ENCODE data around the gene CACNA1B.

The CACNA1B gene

GRCh38 chr9:137985637-137986071 lies 108.1 kb downstream of the CACNA1B start:
- no peak overlapping the region for H3K23ac ChIP-seq (ENCODE audit: low read length in 2 of 2)
- H4K8ac ChIP-seq (ENCODE audit: low read length) = no peak overlapping the region
- no peak overlapping the region for H3K14ac ChIP-seq (ENCODE audit: low read length in 2 of 2)
- H2BK15ac ChIP-seq (ENCODE audit: low read depth, poor library complexity, severe bottlenecking) = no peak overlapping the region
- no peak overlapping the region for H3K4ac ChIP-seq (ENCODE audit: low read depth in 1 of 2, low read length in 2 of 2)
- no peak overlapping the region for H3K4me3 ChIP-seq (ENCODE audit: insufficient read depth in 1 of 2, low read depth in 1 of 2, low read length in 2 of 2)
- no peak overlapping the region for H3K4me2 ChIP-seq (ENCODE audit: low read length, poor library complexity, severe bottlenecking)
- no peak overlapping the region for H3K27ac ChIP-seq (ENCODE audit: low read length, poor library complexity, severe bottlenecking)
- no peaks in the 10 kb centered on the region for H3K4me1 ChIP-seq (ENCODE audit: control insufficient read depth, insufficient read depth, low read depth, low read length)
- H2AFZ ChIP-seq (ENCODE audit: low read depth, low read length) = no peak overlapping the region
- H2BK5ac ChIP-seq (ENCODE audit: low read depth, low read length, poor library complexity, severe bottlenecking) = no peak overlapping the region
- no peak overlapping the region for H2AK5ac ChIP-seq (ENCODE audit: low read length, severe bottlenecking)
- no peaks in the 10 kb centered on the region for H3K9me3 ChIP-seq (ENCODE audit: control insufficient read depth, low read length)
- 90% methylated on average over 13 of the region's 13 CpGs for WGBS
- H3K9ac ChIP-seq (ENCODE audit: low read length) = no peak overlapping the region
- no peaks in the 10 kb centered on the region for H3K79me1 ChIP-seq (replicated peaks; ENCODE audit: low read length, poor library complexity, severe bottlenecking)
- no peak overlapping the region for H2BK12ac ChIP-seq (ENCODE audit: low read length in 2 of 2)
- no peak for DNase-seq
- H2BK120ac ChIP-seq (ENCODE audit: low read depth, low read length) = no peak overlapping the region
- no peak overlapping the region for H4K91ac ChIP-seq (ENCODE audit: low read length)
- H3K18ac ChIP-seq (ENCODE audit: low read depth in 1 of 2, low read length in 2 of 2) = no peak overlapping the region
- H3K36me3 ChIP-seq (ENCODE audit: control insufficient read depth in 1 of 2, insufficient read depth in 2 of 2, low read depth in 1 of 2, low read length in 2 of 2) = no peaks in the 10 kb centered on the region
- H3K27me3 ChIP-seq (ENCODE audit: control insufficient read depth in 1 of 2, insufficient read depth in 1 of 2, low read length in 2 of 2) = peaks cover 0 to 4% of the 10 kb centered on the region in 2 experiments

GRCh38 chr9:137986268-137987099 lies 108.9 kb downstream of the CACNA1B start:
- H2BK120ac ChIP-seq (ENCODE audit: low read depth, low read length) = no peak overlapping the region
- H2BK15ac ChIP-seq (ENCODE audit: low read depth, poor library complexity, severe bottlenecking) = no peak overlapping the region
- H3K4me3 ChIP-seq (ENCODE audit: insufficient read depth in 1 of 2, low read depth in 1 of 2, low read length in 2 of 2) = no peak overlapping the region
- H2AK5ac ChIP-seq (ENCODE audit: low read length, severe bottlenecking) = no peak overlapping the region
- H3K27me3 ChIP-seq (ENCODE audit: control insufficient read depth in 1 of 2, insufficient read depth in 1 of 2, low read length in 2 of 2) = peaks cover 0 to 4% of the 10 kb centered on the region in 2 experiments
- H3K4me1 ChIP-seq (ENCODE audit: control insufficient read depth, insufficient read depth, low read depth, low read length) = no peaks in the 10 kb centered on the region
- H3K79me1 ChIP-seq (replicated peaks; ENCODE audit: low read length, poor library complexity, severe bottlenecking) = no peaks in the 10 kb centered on the region
- H3K27ac ChIP-seq (ENCODE audit: low read length, poor library complexity, severe bottlenecking) = no peak overlapping the region
- no peak overlapping the region for H2BK5ac ChIP-seq (ENCODE audit: low read depth, low read length, poor library complexity, severe bottlenecking)
- no peaks in the 10 kb centered on the region for H3K36me3 ChIP-seq (ENCODE audit: control insufficient read depth in 1 of 2, insufficient read depth in 2 of 2, low read depth in 1 of 2, low read length in 2 of 2)
- no peak overlapping the region for H3K14ac ChIP-seq (ENCODE audit: low read length in 2 of 2)
- no peak overlapping the region for H4K91ac ChIP-seq (ENCODE audit: low read length)
- no peak overlapping the region for H3K4ac ChIP-seq (ENCODE audit: low read depth in 1 of 2, low read length in 2 of 2)
- no peak overlapping the region for H2AFZ ChIP-seq (ENCODE audit: low read depth, low read length)
- H2BK12ac ChIP-seq (ENCODE audit: low read length in 2 of 2) = no peak overlapping the region
- no peak overlapping the region for H4K8ac ChIP-seq (ENCODE audit: low read length)
- 87% methylated on average over 22 of the region's 22 CpGs for WGBS
- no peak overlapping the region for H3K23ac ChIP-seq (ENCODE audit: low read length in 2 of 2)
- DNase-seq = no peak
- H3K18ac ChIP-seq (ENCODE audit: low read depth in 1 of 2, low read length in 2 of 2) = no peak overlapping the region
- H3K9me3 ChIP-seq (ENCODE audit: control insufficient read depth, low read length) = no peaks in the 10 kb centered on the region
- H3K4me2 ChIP-seq (ENCODE audit: low read length, poor library complexity, severe bottlenecking) = no peak overlapping the region
- H3K9ac ChIP-seq (ENCODE audit: low read length) = no peak overlapping the region

- no peaks in the 10 kb centered on the region for H3K79me1 ChIP-seq (replicated peaks; ENCODE audit: low read length, poor library complexity, severe bottlenecking)
- no peak overlapping the region for H4K91ac ChIP-seq (ENCODE audit: low read length)
- H3K4ac ChIP-seq (ENCODE audit: low read depth in 1 of 2, low read length in 2 of 2) = no peak overlapping the region
- no peak overlapping the region for H4K8ac ChIP-seq (ENCODE audit: low read length)
- no peak for DNase-seq
- H2AFZ ChIP-seq (ENCODE audit: low read depth, low read length) = no peak overlapping the region
- H2BK15ac ChIP-seq (ENCODE audit: low read depth, poor library complexity, severe bottlenecking) = no peak overlapping the region
- H3K9ac ChIP-seq (ENCODE audit: low read length) = no peak overlapping the region
- no peak overlapping the region for H2BK120ac ChIP-seq (ENCODE audit: low read depth, low read length)
- no peak overlapping the region for H2BK12ac ChIP-seq (ENCODE audit: low read length in 2 of 2)
- H3K36me3 ChIP-seq (ENCODE audit: control insufficient read depth in 1 of 2, insufficient read depth in 2 of 2, low read depth in 1 of 2, low read length in 2 of 2) = no peaks in the 10 kb centered on the region
- no peak overlapping the region for H2BK5ac ChIP-seq (ENCODE audit: low read depth, low read length, poor library complexity, severe bottlenecking)
- peaks cover 0 to 4% of the 10 kb centered on the region in 2 experiments for H3K27me3 ChIP-seq (ENCODE audit: control insufficient read depth in 1 of 2, insufficient read depth in 1 of 2, low read length in 2 of 2)
- no peaks in the 10 kb centered on the region for H3K9me3 ChIP-seq (ENCODE audit: control insufficient read depth, low read length)
- no peak overlapping the region for H3K4me2 ChIP-seq (ENCODE audit: low read length, poor library complexity, severe bottlenecking)
- no peak overlapping the region for H3K18ac ChIP-seq (ENCODE audit: low read depth in 1 of 2, low read length in 2 of 2)
- H3K27ac ChIP-seq (ENCODE audit: low read length, poor library complexity, severe bottlenecking) = no peak overlapping the region
- H3K14ac ChIP-seq (ENCODE audit: low read length in 2 of 2) = no peak overlapping the region
- no peak overlapping the region for H3K23ac ChIP-seq (ENCODE audit: low read length in 2 of 2)
- H3K4me1 ChIP-seq (ENCODE audit: control insufficient read depth, insufficient read depth, low read depth, low read length) = no peaks in the 10 kb centered on the region
- H2AK5ac ChIP-seq (ENCODE audit: low read length, severe bottlenecking) = no peak overlapping the region
- H3K4me3 ChIP-seq (ENCODE audit: insufficient read depth in 1 of 2, low read depth in 1 of 2, low read length in 2 of 2) = no peak overlapping the region
- 75% methylated on average over 10 of the region's 10 CpGs for WGBS
Measured at GRCh38 chr9:137987244-137988030, 109.9 kb downstream of the CACNA1B start.

- no peak overlapping the region for H3K27ac ChIP-seq (ENCODE audit: low read length, poor library complexity, severe bottlenecking)
- H3K27me3 ChIP-seq (ENCODE audit: control insufficient read depth in 1 of 2, insufficient read depth in 1 of 2, low read length in 2 of 2) = peaks cover 0 to 4% of the 10 kb centered on the region in 2 experiments
- H3K14ac ChIP-seq (ENCODE audit: low read length in 2 of 2) = no peak overlapping the region
- H3K9ac ChIP-seq (ENCODE audit: low read length) = no peak overlapping the region
- H2BK5ac ChIP-seq (ENCODE audit: low read depth, low read length, poor library complexity, severe bottlenecking) = no peak overlapping the region
- no peak overlapping the region for H3K4ac ChIP-seq (ENCODE audit: low read depth in 1 of 2, low read length in 2 of 2)
- H2AK5ac ChIP-seq (ENCODE audit: low read length, severe bottlenecking) = no peak overlapping the region
- no peak overlapping the region for H4K91ac ChIP-seq (ENCODE audit: low read length)
- no peaks in the 10 kb centered on the region for H3K9me3 ChIP-seq (ENCODE audit: control insufficient read depth, low read length)
- H3K79me1 ChIP-seq (replicated peaks; ENCODE audit: low read length, poor library complexity, severe bottlenecking) = no peaks in the 10 kb centered on the region
- H2BK120ac ChIP-seq (ENCODE audit: low read depth, low read length) = no peak overlapping the region
- no peak overlapping the region for H3K4me2 ChIP-seq (ENCODE audit: low read length, poor library complexity, severe bottlenecking)
- no peak overlapping the region for H3K18ac ChIP-seq (ENCODE audit: low read depth in 1 of 2, low read length in 2 of 2)
- no peak overlapping the region for H2AFZ ChIP-seq (ENCODE audit: low read depth, low read length)
- H3K4me3 ChIP-seq (ENCODE audit: insufficient read depth in 1 of 2, low read depth in 1 of 2, low read length in 2 of 2) = no peak overlapping the region
- WGBS = 76% methylated on average over 7 of the region's 8 CpGs
- H3K23ac ChIP-seq (ENCODE audit: low read length in 2 of 2) = no peak overlapping the region
- no peak for DNase-seq
- H2BK15ac ChIP-seq (ENCODE audit: low read depth, poor library complexity, severe bottlenecking) = no peak overlapping the region
- H2BK12ac ChIP-seq (ENCODE audit: low read length in 2 of 2) = no peak overlapping the region
- H3K36me3 ChIP-seq (ENCODE audit: control insufficient read depth in 1 of 2, insufficient read depth in 2 of 2, low read depth in 1 of 2, low read length in 2 of 2) = no peaks in the 10 kb centered on the region
- H3K4me1 ChIP-seq (ENCODE audit: control insufficient read depth, insufficient read depth, low read depth, low read length) = no peaks in the 10 kb centered on the region
- no peak overlapping the region for H4K8ac ChIP-seq (ENCODE audit: low read length)
Measured at GRCh38 chr9:137988051-137988450, 110.5 kb downstream of the CACNA1B start.
